IPS-NIHi7 (cell line): ENCODE data around the gene SOS2.
"Not testable (repeated sequence)": the region's sequence is repeated elsewhere in the genome, so short reads cannot be mapped to it uniquely, and the experiment has no call there.

Experiments used
- DNase-seq: peaks from one replicate; pipeline ENCODE4 v3.0.0; 2012; ENCODE audit warnings: mixed read lengths; ENCODE audit errors: extremely low spot score

The SOS2 gene

GRCh38 chr14:50225974-50226297 is 5.4 kb downstream of the SOS2 start:
- DNase-seq = no peak

DNA sequence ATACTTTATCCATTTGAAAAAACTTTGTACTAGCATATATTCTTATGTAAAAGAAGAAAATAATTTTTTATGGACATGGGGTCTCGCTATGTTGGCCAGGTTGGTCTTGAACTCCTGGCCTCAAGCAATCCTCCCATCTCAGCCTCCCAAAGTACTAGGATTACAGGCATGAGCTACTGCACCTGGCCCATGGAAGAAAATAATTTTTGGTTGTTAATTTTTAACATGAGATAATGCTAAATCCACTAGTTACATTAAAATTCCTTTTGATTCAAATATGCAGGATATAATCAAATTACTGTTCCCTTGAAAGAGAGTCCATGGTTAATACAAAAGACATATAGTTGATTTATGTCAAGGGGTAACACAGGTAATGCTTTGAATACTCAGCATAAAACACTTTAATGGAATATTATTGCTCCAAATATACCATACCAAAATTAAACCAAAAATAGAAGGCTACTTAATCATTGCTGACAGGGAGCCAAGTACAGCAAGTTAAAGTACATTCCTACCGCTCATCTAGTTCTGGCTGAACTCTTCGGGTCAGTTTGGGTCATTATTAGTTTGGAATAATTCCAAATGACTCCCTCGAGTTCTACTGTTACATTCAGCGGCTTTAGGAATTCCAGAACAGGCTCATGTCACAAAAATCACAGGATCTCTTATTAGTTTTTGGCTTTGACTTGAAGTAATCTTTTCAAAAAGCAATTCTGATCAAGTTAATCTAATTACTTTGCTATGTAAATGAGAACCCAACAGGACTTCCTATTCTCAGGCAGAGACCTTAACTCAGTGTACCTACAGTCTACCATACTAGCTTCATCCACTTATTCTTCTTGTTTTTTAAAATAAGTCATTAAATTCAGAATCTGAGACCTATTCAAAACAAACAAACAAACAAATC is 6.1 kb downstream of the SOS2 start:
- DNase-seq = no peak

GRCh38 chr14:50222055-50222613 is 9.2 kb downstream of the SOS2 start:
- no peak for DNase-seq

GRCh38 chr14:50218501-50218900 is 12.9 kb downstream of the SOS2 start:
- DNase-seq = no peak

DNA sequence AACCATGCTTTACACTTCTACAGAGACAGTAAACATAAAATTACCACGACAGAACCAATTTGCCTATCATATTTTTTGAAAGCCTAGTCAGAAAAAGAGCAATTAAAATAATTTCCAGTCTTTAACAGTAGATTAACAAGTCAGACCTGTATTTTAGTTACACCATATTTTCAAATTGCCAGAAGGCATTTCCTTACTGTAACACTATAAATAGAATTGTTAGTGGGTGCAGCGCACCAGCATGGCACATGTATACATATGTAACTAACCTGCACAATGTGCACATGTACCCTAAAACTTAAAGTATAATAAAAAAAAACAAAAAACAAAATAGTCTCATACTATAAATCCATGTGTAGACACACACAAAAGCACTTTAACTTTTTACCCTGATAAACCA is 16.0 kb downstream of the SOS2 start:
- no peak for DNase-seq

GRCh38 chr14:50213795-50214194 is 17.6 kb downstream of the SOS2 start:
- no peak for DNase-seq

DNA sequence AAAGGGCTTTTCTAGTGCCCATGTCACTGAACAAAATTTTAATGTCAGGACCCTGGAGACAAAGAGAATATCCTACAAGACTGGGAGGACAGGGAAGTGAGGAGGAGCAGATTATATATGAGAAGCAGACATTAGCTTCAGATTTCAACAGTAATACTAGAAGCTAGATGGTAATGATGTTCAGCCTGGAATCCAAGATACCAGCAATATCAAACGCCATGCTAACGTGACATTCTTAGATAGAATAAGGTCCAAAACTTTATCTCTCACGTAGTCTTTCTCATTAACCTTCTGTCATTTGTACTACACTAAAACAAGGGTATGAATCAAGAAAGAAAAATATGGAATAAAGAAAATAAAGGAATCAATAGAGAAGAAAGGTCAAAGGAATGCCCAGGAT is 18.7 kb downstream of the SOS2 start:
- DNase-seq = no peak

DNA sequence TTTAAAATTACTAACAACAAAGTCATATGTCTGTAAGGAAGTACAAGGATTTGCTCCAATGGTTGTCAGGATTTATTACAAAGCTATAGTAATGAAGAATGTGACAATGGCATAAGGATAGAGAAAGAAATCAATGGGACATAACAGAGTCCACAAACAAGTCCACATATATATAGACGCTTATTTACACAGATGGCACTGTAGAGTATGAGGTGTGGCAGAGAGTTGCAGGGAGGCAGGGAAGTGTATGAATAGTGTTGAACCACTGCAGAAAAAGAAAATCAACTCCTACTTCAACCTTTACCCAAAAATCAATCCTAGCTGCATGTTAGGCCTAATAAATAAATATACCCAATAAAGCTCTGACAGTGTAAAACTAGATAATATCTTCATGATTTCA is 21.3 kb downstream of the SOS2 start:
- no peak for DNase-seq

DNA sequence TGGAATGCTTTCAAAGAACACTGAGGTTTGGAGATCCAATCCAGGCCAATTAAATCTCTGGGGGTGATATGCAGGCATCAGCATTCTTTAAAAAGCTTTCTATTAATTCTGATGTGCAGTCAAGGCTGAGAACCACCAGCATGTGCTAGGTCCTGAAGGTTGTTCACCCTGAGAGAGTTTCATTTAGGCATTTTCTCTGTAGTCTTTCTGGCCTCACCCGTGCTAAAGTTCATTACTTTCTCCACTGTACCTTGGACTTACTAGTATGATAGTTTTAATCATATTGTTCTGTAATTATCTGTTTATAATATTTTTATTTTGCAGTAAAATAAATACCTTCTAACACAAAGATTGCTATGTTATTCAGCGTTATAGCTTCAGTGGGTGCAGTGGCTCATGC is 32.9 kb downstream of the SOS2 start:
- DNase-seq = no peak

DNA sequence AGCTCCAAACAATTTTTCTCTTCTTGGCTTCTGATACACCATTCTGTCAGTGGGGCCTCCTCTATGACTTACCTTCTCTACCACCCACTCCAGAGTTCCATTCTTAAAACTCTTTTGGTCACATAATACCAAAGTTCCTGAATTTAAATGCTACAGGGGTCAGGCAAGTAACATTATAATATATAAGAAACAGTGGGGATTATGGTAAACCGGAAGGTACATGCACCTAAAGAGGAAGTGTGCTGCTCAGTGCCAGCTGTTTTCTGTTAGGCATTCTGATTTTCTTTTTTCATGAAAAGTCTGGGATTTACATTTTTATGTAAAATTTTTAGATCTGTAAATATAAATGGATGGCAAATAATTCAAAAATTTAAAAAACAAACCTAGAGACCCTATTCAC is 39.9 kb downstream of the SOS2 start:
- no peak for DNase-seq

DNA sequence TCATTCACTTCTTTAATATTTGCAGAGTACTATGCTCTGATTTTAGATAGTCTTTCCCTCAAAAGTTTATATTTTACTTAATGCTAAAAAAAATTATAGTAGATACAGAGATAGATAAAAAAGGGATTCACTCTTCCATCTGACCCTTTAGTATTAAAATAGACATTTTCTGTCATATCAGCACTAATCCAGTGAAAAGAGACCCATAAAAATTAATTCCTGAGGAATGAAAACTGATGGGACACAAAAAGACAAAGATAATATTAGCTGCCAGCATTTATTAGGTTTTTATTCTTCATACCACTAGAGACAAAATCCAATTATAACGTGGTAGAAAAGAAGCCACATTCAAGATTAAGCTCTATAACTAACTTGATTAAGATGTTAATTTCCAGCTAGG is 45.3 kb downstream of the SOS2 start:
- no peak for DNase-seq

DNA sequence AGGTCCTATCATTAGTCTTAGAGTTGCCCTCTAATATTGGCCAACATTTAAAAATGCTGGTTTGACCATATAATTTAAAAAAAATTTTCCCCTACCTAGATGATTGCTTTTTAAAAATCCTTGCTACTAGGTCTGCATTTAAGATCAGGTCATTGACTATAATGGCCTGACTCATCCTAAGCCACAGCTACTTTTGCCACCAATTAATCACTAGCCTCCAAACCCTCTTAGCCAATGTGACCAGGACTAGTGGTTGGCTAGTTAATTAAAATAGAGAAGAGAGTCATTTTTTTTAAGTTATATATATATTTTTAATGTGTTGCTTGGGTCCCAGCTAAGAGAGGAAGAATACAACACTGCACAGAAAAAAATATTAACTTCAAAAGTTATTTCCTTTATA is 57.5 kb downstream of the SOS2 start:
- DNase-seq = no peak

GRCh38 chr14:50171895-50172294 is 59.5 kb downstream of the SOS2 start:
- no peak for DNase-seq

- DNase-seq = not testable (repeated sequence)
Observed at GRCh38 chr14:50167381-50167780, 64.0 kb downstream of the SOS2 start.

GRCh38 chr14:50156111-50156510 is 75.3 kb downstream of the SOS2 start:
- no peak for DNase-seq

GRCh38 chr14:50148799-50149198 is 82.6 kb downstream of the SOS2 start:
- DNase-seq = no peak

DNA sequence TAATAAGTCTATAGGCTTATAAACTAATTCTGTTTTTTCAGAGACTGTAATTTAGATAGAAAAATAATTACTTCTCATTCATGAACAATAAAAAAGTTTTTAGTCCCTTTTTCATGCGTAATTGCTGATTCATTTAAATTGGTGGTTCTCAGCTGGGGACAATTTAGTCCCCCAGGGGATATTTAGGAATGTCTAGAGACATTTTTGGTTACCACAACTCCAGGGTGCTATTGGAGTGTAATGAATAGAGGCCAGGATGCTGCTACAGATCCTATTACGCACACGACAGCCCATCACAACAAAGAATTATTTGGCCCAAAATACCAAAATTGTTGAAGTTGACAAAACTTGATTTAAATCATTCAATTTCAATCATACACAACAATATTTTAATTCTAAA is 92.2 kb downstream of the SOS2 start:
- peak; percentile 21 for DNase-seq

GRCh38 chr14:50127802-50128201 is 103.6 kb downstream of the SOS2 start:
- no peak for DNase-seq

DNA sequence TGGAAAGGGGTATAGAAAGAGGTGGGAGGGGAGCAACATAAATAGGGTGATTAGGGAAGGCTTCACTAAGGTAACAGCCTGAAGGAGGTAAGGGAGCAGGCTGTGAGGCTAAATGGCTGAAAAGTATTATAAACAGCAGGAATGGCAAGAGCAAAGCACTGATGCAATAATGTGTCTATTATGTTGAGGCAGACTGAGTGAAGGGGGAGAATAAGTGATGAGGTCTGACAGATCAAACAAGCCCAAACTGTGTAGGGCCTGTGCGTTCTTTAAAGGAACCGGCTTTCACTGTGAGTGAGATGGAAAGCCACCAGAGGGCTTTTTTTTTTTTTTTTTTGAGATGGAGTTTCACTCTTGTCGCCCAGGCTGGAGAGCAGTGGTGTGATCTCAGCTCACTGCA is 108.3 kb downstream of the SOS2 start:
- DNase-seq = no peak

DNA sequence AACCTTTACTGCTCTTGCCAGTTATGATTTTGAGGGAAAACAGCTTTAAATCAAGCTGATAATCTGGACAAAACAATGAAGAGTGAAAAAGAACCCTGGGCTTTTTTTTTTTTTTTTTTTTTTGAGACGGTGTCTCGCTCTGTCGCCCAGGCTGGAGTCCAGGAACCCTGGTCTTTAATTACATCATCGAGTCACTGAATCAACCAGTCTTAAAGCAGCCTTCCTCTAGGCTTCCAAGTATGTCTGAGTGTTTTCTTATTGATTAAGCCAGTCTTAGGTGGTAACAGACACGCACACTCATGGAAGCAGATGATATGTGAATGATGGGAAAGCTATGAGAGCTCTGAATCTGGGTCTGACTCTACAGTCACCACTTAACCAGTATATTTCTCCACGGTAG is 109.1 kb downstream of the SOS2 start:
- DNase-seq = no peak

DNA sequence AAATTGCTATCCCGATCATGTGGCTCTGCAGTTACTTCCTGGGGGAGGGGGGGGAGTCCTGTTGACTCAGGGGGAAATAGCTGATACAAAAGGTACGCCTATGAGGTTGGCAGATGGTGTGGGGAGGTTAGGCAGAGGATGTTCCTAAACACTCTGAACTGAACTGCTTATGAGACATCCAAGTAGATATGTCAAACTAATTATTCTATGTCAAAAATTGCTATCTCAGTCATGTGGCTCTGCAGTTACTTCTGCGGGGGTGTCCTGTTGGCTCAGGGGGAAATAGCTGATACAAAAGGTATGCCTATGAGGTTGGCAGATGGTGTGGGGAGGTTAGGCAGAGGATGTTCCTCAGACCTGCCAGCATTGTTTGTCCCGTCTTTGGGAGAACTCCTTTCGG is 109.9 kb downstream of the SOS2 start:
- no peak for DNase-seq

DNA sequence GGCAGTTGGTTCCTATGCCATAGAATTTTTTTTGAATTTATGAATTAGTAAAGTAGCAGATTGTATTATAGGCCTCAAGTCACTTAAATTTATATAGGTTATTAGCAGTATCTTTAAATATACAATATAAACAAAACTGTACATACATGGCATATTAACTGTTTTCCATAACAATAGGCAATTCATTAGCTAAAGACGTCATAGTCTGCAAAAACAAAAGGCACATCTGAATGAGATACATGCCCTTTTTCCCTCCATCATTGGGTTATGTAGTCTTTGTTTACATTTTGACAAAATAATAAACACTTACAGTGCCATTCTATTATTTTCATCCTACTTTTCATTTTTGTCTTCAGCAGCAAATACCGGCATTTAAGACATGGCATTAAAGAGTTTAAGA is 113.9 kb downstream of the SOS2 start:
- no peak for DNase-seq

DNA sequence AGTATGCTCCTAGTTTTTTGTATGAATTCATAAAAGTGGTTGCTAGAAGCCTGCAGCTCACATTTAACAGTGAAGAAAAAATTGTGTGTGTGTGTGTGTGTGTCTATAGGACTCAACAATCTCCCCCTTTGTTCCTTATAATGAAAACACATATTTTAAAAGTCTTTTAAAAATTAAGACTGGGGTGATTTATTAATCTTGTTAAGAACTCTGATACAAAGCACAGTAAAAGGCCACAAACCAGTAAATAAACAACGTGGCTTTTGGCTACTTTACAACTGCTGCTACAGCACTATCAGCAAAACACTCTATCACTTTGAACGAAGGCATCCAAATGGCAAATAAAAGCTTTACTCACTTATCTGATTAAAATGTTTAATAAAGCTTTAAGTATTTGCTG is 114.4 kb downstream of the SOS2 start:
- DNase-seq = no peak
